A204.1 (cell line): Measurements from ENCODE around the gene JMJD6.
"Not testable (repeated sequence)": the region's sequence is repeated elsewhere in the genome, so short reads cannot be mapped to it uniquely, and the experiment has no call there.

ENCODE experiments used
- FAIRE-seq: peaks from 2 replicates; lab custom pipeline; 2012; peaks lifted over from hg19 to GRCh38; lab: Jason Lieb, UNC

JMJD6 gene

GRCh38 chr17:76726231-76726775 is at the start of gene JMJD6:
JMJD6 (minus strand) TSS chr17:76726606; CDS start chr17:76726475, 131 bp downstream.
- no peak for FAIRE-seq

GRCh38 chr17:76775021-76775600 is 48.7 kb upstream of the JMJD6 start:
- FAIRE-seq: no peak

- FAIRE-seq: no peak
Measured at GRCh38 chr17:76772842-76773525, 46.6 kb upstream of the JMJD6 start.

GRCh38 chr17:76758570-76758969 is 32.2 kb upstream of the JMJD6 start:
- no peak for FAIRE-seq

- no peak for FAIRE-seq
Measured at GRCh38 chr17:76757256-76757655, 30.9 kb upstream of the JMJD6 start.

- FAIRE-seq: no peak
Measured at GRCh38 chr17:76755285-76755684, 28.9 kb upstream of the JMJD6 start.

GRCh38 chr17:76753061-76753961 is 26.9 kb upstream of the JMJD6 start:
- FAIRE-seq: no peak

GRCh38 chr17:76752006-76752405 is 25.6 kb upstream of the JMJD6 start:
- no peak for FAIRE-seq

GRCh38 chr17:76751416-76751993 is 25.1 kb upstream of the JMJD6 start:
- no peak for FAIRE-seq

- no peak for FAIRE-seq
Measured at GRCh38 chr17:76748657-76749056, 22.3 kb upstream of the JMJD6 start.

- FAIRE-seq: no peak
Measured at GRCh38 chr17:76747716-76748363, 21.4 kb upstream of the JMJD6 start.

- FAIRE-seq: not testable (repeated sequence)
Measured at GRCh38 chr17:76745785-76746184, 19.4 kb upstream of the JMJD6 start.

- no peak for FAIRE-seq
Measured at GRCh38 chr17:76744747-76745146, 18.3 kb upstream of the JMJD6 start.

- FAIRE-seq: no peak
Measured at GRCh38 chr17:76742958-76743357, 16.6 kb upstream of the JMJD6 start.

GRCh38 chr17:76740329-76741118 is 14.1 kb upstream of the JMJD6 start:
- no peak for FAIRE-seq

- not testable (repeated sequence) for FAIRE-seq
Measured at GRCh38 chr17:76739568-76740115, 13.2 kb upstream of the JMJD6 start.

GRCh38 chr17:76738468-76738850 is 12.1 kb upstream of the JMJD6 start:
- FAIRE-seq: no peak

- no peak for FAIRE-seq
Measured at GRCh38 chr17:76737676-76738467, 11.5 kb upstream of the JMJD6 start, which contains the start of gene MFSD11. MFSD11 (plus strand) TSS chr17:76738119; CDS start chr17:76738353, 234 bp downstream.

- FAIRE-seq: peak; percentile 91
Measured at GRCh38 chr17:76737082-76737675, 10.8 kb upstream of the JMJD6 start, which contains the start of gene SRSF2. SRSF2 (minus strand) TSS chr17:76737331; CDS start chr17:76737160, 171 bp downstream.
